Right atrium auricular region (tissue), 2 donors: ENCODE results near the gene RASD1. TPM values are rescaled to one million over a fixed set of nuclear protein-coding genes. Genes with fewer than 3 reads are reported as not detected.
"Not testable (repeated sequence)": the region's sequence is repeated elsewhere in the genome, so short reads cannot be mapped to it uniquely, and the experiment has no call there.

ENCODE experiments used
- DNase-seq: peaks from one replicate; pipeline ENCODE4 v3.0.0-alpha.2; 2019; ENCODE audit warnings: low spot score
- H3K27ac ChIP-seq, 2 donors: fragments of 200-600 bp; sonication (generic); 1 replicate in 1 of 2; 2 replicates in 1 of 2; pipeline ENCODE4 v1.5.1; 2016 to 2019
- H3K27me3 ChIP-seq, 2 donors: fragments of 200-600 bp; sonication (generic); one replicate each; pipeline versions ENCODE4 v1.5.1 to v1.6.0; 2017 to 2019
- H3K36me3 ChIP-seq: fragments of 200-600 bp; sonication (generic); one replicate; pipeline ENCODE4 v1.5.1; 2016
- H3K4me1 ChIP-seq, 2 donors: fragments of 200-600 bp; sonication (generic); one replicate each; pipeline versions ENCODE4 v1.5.1 to v1.6.0; 2017 to 2019
- H3K4me3 ChIP-seq, 2 donors: fragments of 200-600 bp; sonication (generic); 1 replicate in 1 of 2; 2 replicates in 1 of 2; pipeline ENCODE4 v1.5.1; 2017 to 2019; ENCODE audit warnings: mild to moderate bottlenecking in 1 of 2, moderate library complexity in 1 of 2
- H3K9me3 ChIP-seq, 2 donors: fragments of 200-600 bp; sonication (generic); one replicate each; pipeline ENCODE4 v1.5.1; 2019
- CTCF ChIP-seq, 2 donors: fragments of 200-600 bp; sonication (generic); IDR thresholded peaks; one replicate each; pipeline ENCODE4 v1.5.1; 2019; ENCODE audit warnings: antibody characterized with exemption in 2 of 2
- total RNA-seq, 2 donors: library from RNA; depleted of rRNA; stranded (reverse); fragments of >200 nt; gene quantifications; one replicate each; pipeline ENCODE4 v1.1.0, GENCODE V29; 2016

The RASD1 gene
- total RNA-seq, 2 donors from 2014 or later, result 37.9 to 131 TPM

- no peak for TF ChIP-seq CTCF (IDR thresholded peaks at IDR 0.05)
- no peak for DNase-seq
- no peaks in the 10 kb centered on the region for H3K36me3 ChIP-seq
- H3K9me3 ChIP-seq, result no peaks in the 10 kb centered on the region
- H3K4me3 ChIP-seq, result no peak overlapping the region
- H3K27ac ChIP-seq, result no peak overlapping the region
- no peaks in the 10 kb centered on the region for H3K27me3 ChIP-seq
- H3K4me1 ChIP-seq, result no peaks in the 10 kb centered on the region
Measured at GRCh38 chr17:17463821-17464220, 32.4 kb downstream of the RASD1 start.

DNA sequence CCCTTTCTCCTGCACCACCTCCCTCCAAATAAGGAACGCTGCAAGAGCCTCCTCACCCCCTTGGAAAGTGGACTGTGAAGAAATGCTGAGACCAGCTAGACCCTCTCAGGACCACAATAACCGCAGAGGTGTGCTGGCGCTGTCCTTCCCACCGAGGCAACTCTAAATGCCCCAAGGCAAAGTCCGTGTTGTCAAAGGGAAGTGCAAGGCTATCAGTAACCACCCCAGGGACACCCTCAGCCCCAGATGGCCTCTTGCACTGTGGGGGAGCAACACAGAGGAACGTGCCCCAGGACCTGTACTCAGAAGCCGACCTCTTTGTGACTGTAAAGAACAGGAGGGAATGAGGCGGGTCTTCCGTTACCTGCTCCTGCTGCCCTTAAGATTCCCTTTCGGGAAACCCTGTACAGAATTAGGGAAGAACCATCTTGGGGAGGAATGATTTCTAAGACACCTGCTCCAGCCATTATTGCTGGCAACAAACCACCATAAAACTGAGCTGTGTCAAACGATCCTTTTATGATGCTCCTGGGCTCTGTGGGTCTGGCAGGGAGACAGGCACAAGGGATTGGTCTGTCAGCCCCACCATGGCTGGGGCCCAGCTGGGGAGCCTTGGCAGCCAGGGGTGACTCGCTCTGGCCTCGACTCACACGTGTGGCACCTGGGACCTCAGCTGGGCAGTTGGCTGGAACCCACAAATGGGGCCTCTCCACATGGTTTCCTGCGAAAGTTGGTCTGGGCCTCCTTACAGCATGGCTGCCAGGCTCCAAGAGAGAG, 34.0 kb downstream of the RASD1 start:
- no peaks in the 10 kb centered on the region for H3K4me1 ChIP-seq
- no peak for DNase-seq
- no peaks in the 10 kb centered on the region for H3K36me3 ChIP-seq
- H3K27ac ChIP-seq, result no peak overlapping the region
- TF ChIP-seq CTCF (IDR thresholded peaks at IDR 0.05), result no peak
- H3K9me3 ChIP-seq, result no peaks in the 10 kb centered on the region
- H3K4me3 ChIP-seq, result no peak overlapping the region
- no peaks in the 10 kb centered on the region for H3K27me3 ChIP-seq

DNA sequence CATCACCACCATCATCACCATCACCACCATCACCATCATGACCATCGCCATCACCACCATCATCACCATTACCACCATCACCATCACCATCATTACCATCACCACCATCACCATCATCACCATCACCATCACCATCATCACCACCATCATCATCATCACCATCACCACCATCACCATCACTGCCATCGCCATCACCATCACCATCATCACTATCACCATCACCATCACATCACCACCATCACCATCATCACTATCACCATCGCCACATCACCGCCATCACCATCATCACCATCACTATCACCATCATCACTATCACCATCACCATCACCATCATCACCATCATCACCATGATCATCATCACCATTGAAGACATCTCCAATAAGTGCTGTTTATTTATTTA, 36.2 kb downstream of the RASD1 start:
- Histone ChIP-seq H3K4me1 (no peaks in the 10 kb centered on the region), H3K36me3 (no peaks in the 10 kb centered on the region), H3K27ac (no peak overlapping the region), H3K9me3 (no peaks in the 10 kb centered on the region), H3K4me3 (no peak overlapping the region), H3K27me3 (no peaks in the 10 kb centered on the region)
- no peak for TF ChIP-seq CTCF (IDR thresholded peaks at IDR 0.05)
- no peak for DNase-seq

- no peaks in the 10 kb centered on the region for H3K27me3 ChIP-seq
- no peak for TF ChIP-seq CTCF (IDR thresholded peaks at IDR 0.05)
- no peak overlapping the region for H3K27ac ChIP-seq
- H3K4me1 ChIP-seq, result no peaks in the 10 kb centered on the region
- no peak for DNase-seq
- no peak overlapping the region for H3K4me3 ChIP-seq
- H3K9me3 ChIP-seq, result no peaks in the 10 kb centered on the region
- H3K36me3 ChIP-seq, result no peaks in the 10 kb centered on the region
Measured at GRCh38 chr17:17457680-17458079, 38.5 kb downstream of the RASD1 start.

GRCh38 chr17:17456251-17456650, 39.9 kb downstream of the RASD1 start:
- no peaks in the 10 kb centered on the region for H3K36me3 ChIP-seq
- H3K27ac ChIP-seq, result no peak overlapping the region
- no peaks in the 10 kb centered on the region for H3K4me1 ChIP-seq
- no peak for TF ChIP-seq CTCF (IDR thresholded peaks at IDR 0.05)
- H3K9me3 ChIP-seq, result no peaks in the 10 kb centered on the region
- no peaks in the 10 kb centered on the region for H3K27me3 ChIP-seq
- DNase-seq, result no peak
- H3K4me3 ChIP-seq, result no peak overlapping the region

- Histone ChIP-seq H3K4me1 (no peaks in the 10 kb centered on the region), H3K27me3 (no peaks in the 10 kb centered on the region), H3K27ac (no peak overlapping the region), H3K4me3 (no peak overlapping the region), H3K36me3 (no peaks in the 10 kb centered on the region), H3K9me3 (no peaks in the 10 kb centered on the region)
- no peak for DNase-seq
- TF ChIP-seq CTCF (IDR thresholded peaks at IDR 0.05), result no peak
Measured at GRCh38 chr17:17455173-17455572, 41.0 kb downstream of the RASD1 start.

DNA sequence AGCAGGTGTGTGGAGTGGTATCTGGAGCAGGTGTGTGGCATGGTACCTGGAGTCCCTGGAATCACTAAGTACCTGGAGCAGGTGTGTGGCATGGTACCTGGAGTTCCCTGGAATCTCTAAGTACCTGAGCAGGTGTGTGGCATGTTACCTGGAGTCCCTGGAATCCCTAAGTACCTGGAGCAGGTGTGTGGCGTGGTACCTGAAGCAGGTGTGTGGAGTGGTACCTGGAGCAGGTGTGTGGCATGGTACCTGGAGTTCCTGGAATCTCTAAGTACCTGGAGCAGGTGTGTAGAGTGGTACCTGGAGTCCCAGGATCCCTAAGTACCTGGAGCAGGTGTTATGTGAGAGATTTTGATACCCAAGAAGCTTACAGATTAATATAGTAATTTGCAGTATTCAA, 41.5 kb downstream of the RASD1 start:
- H3K27ac ChIP-seq, H3K4me1 ChIP-seq, H3K9me3 ChIP-seq, DNase-seq, H3K4me3 ChIP-seq, H3K36me3 ChIP-seq, H3K27me3 ChIP-seq: not testable (repeated sequence)
